ENCODE data around the gene CTSH.
"Not testable (repeated sequence)": the region's sequence is repeated elsewhere in the genome, so short reads cannot be mapped to it uniquely, and the experiment has no call there.

CTSH gene

GRCh38 chr15:78873793-78874765 lies 70.8 kb downstream of the CTSH start:
- DNase-seq (ENCODE audit: insufficient read length) (no peak), FAIRE-seq (no peak)
- TF ChIP-seq POLR2A (IDR thresholded peaks at IDR 0.05; ENCODE audit: low read depth, low read length) = no peak
- no peak for TF ChIP-seq TAF1 (IDR thresholded peaks at IDR 0.05; ENCODE audit: borderline replicate concordance, low read depth, low read length)
- no peak for TF ChIP-seq POLR2AphosphoS5 (IDR thresholded peaks at IDR 0.05; ENCODE audit: low read depth, low read length)

- FAIRE-seq (peak; percentile 90), DNase-seq (ENCODE audit: insufficient read length) (peak; percentile 60)
- peak; percentile 72 for TF ChIP-seq TAF1 (IDR thresholded peaks at IDR 0.05; ENCODE audit: borderline replicate concordance, low read depth, low read length)
- peak; percentile 77 for TF ChIP-seq POLR2A (IDR thresholded peaks at IDR 0.05; ENCODE audit: low read depth, low read length)
- peak; percentile 79 for TF ChIP-seq POLR2AphosphoS5 (IDR thresholded peaks at IDR 0.05; ENCODE audit: low read depth, low read length)
Observed at GRCh38 chr15:78872972-78873792, 71.7 kb downstream of the CTSH start.

GRCh38 chr15:78872155-78872971 lies 72.5 kb downstream of the CTSH start, which contains the start of gene MORF4L1:
TSS of gene MORF4L1 (plus strand) at chr15:78872890. CDS start at chr15:78873018, 128 bp downstream.
- peak; percentile 93 for DNase-seq (ENCODE audit: insufficient read length)
- peak; percentile 92 for FAIRE-seq
- TF ChIP-seq POLR2A (IDR thresholded peaks at IDR 0.05; ENCODE audit: low read depth, low read length) (no peak), TAF1 (IDR thresholded peaks at IDR 0.05; ENCODE audit: borderline replicate concordance, low read depth, low read length) (peak; percentile 53; the same call in 1 of the 2 replicates), POLR2AphosphoS5 (IDR thresholded peaks at IDR 0.05; ENCODE audit: low read depth, low read length) (no peak)

GRCh38 chr15:78871483-78872127 lies 73.2 kb downstream of the CTSH start:
- DNase-seq (ENCODE audit: insufficient read length); FAIRE-seq: not testable (repeated sequence)
